K562 (cell line): ENCODE data around the gene RREB1. TPM values are rescaled to one million over a fixed set of nuclear protein-coding genes. Genes with fewer than 3 reads are reported as not detected.

Source experiments
- CHCHD3 ChIP-seq: fragments of 250-450 bp; sonication (Bioruptor Pico); IDR thresholded peaks from 2 replicates; pipeline ENCODE4 v2.1.2; 2022; ENCODE audit warnings: mild to moderate bottlenecking
- DPF2 ChIP-seq: fragments of 450-650 bp; IDR thresholded peaks from 2 replicates; pipeline ENCODE4 v1.6.1; 2016
- ELF2 ChIP-seq: fragments of 250-450 bp; sonication (Bioruptor Pico); IDR thresholded peaks from 2 replicates; pipeline ENCODE4 v1.5.0; 2021; ENCODE audit warnings: mild to moderate bottlenecking
- GTF2A2 ChIP-seq: IDR thresholded peaks from 2 replicates; pipeline ENCODE4 v1.6.1; 2016; ENCODE audit warnings: mild to moderate bottlenecking, missing genetic modification characterization, missing compliant biosample characterization
- NCOA1 ChIP-seq: fragments of 450-650 bp; IDR thresholded peaks from 2 replicates; pipeline ENCODE4 v1.6.1; 2016; ENCODE audit warnings: low read depth
- NONO ChIP-seq, 2 experiments: fragments of 200-400 bp in 1 of 2; fragments of 450-650 bp in 1 of 2; formaldehyde crosslinking in 1 of 2; IDR thresholded peaks; 2 replicates each; pipeline ENCODE4 v1.6.1; 2017; ENCODE audit warnings: low read depth in 2 of 2, mild to moderate bottlenecking in 2 of 2, moderate library complexity in 2 of 2, low read length in 1 of 2
- NUFIP1 ChIP-seq: fragments of 450-650 bp; IDR thresholded peaks from 2 replicates; pipeline ENCODE4 v1.6.1; 2018; ENCODE audit not compliant: partially characterized antibody
- RAD51 ChIP-seq: fragments of 450-650 bp; IDR thresholded peaks from 2 replicates; pipeline ENCODE4 v1.7.1; 2016; ENCODE audit warnings: low read depth, mild to moderate bottlenecking, borderline replicate concordance
- RBFOX2 ChIP-seq: fragments of 200-400 bp; formaldehyde crosslinking; IDR thresholded peaks from 2 replicates; pipeline ENCODE4 v1.6.1; 2017; ENCODE audit warnings: low read depth, mild to moderate bottlenecking, low read length, moderate library complexity
- SAP30 ChIP-seq: fragments of 200-600 bp; sonication (generic); IDR thresholded peaks from 2 replicates; pipeline ENCODE4 v1.6.1; 2012; ENCODE audit warnings: borderline replicate concordance, low read depth, mild to moderate bottlenecking, moderate library complexity, low read length, control low read depth, inconsistent platforms; ENCODE audit not compliant: insufficient read depth, poor library complexity, severe bottlenecking
- SLC30A9 ChIP-seq: fragments of 250-450 bp; sonication (Bioruptor Pico); IDR thresholded peaks from 2 replicates; pipeline ENCODE4 v1.8.0; 2022; ENCODE audit warnings: mild to moderate bottlenecking, moderate library complexity
- SNRNP70 ChIP-seq: fragments of 200-400 bp; formaldehyde crosslinking; optimal IDR thresholded peaks from 2 replicates; pipeline ENCODE3; 2017; ENCODE audit warnings: low read depth, low read length
- SRSF7 ChIP-seq: fragments of 200-400 bp; formaldehyde crosslinking; optimal IDR thresholded peaks from 2 replicates; pipeline ENCODE3; 2017; ENCODE audit warnings: mild to moderate bottlenecking, low read depth, low read length
- TAF9B ChIP-seq: fragments of 450-650 bp; IDR thresholded peaks from 2 replicates; pipeline ENCODE4 v1.6.1; 2018; ENCODE audit warnings: mild to moderate bottlenecking; ENCODE audit not compliant: partially characterized antibody
- ZBED1 ChIP-seq: IDR thresholded peaks from 2 replicates; pipeline ENCODE4 v1.6.1; 2014
- ZBTB7A ChIP-seq: IDR thresholded peaks from 2 replicates; pipeline ENCODE4 v1.6.1; 2011; ENCODE audit warnings: low read depth, mild to moderate bottlenecking, low read length, moderate library complexity, borderline replicate concordance; ENCODE audit not compliant: control insufficient read depth
- ZNF146 ChIP-seq: IDR thresholded peaks from one replicate; pipeline ENCODE4 v1.6.1; 2018; ENCODE audit warnings: missing compliant biosample characterization; ENCODE audit not compliant: unreplicated experiment
- ZNF316 ChIP-seq: fragments of 450-650 bp; IDR thresholded peaks from 2 replicates; pipeline ENCODE4 v1.6.1; 2016
- ZNF347 ChIP-seq: fragments of 450-650 bp; formaldehyde crosslinking; IDR thresholded peaks from 2 replicates; pipeline ENCODE4 v1.4.0; 2020; ENCODE audit warnings: low read depth, mild to moderate bottlenecking, moderate library complexity
- ZNF76 ChIP-seq: fragments of 250-450 bp; sonication (Bioruptor Pico); IDR thresholded peaks from 2 replicates; pipeline ENCODE4 v1.4.0; 2020; ENCODE audit warnings: mild to moderate bottlenecking, moderate library complexity, borderline replicate concordance
- polyA plus RNA-seq, 8 experiments: library from polyadenylated mRNA; depleted of rRNA in 4 of 8; stranded (reverse) in 5 of 8; unstranded in 3 of 8; fragments of >200 nt; fragmentation: Nextera tagmentation in 2 of 8; fragmentation: Illumina TruSeq in 1 of 8; extraction: Ambion mirVana in 2 of 8; extraction: Trizol in 1 of 8; gene quantifications; 2 replicates each; pipeline versions ENCODE4 v1.2.1 to v1.2.3, GENCODE V29; 2011 to 2014; ENCODE audit warnings: inconsistent platforms in 1 of 8, missing spikeins in 1 of 8
- total RNA-seq, 7 experiments: library from RNA; depleted of rRNA in 6 of 7; stranded (reverse); fragments of >200 nt in 6 of 7; fragmentation: Illumina TruSeq in 2 of 7; extraction: Trizol in 2 of 7; gene quantifications; 2 replicates each; pipeline versions ENCODE4 v1.2.1 to v1.2.3, GENCODE V29; 2011 to 2021; ENCODE audit warnings: low replicate concordance in 1 of 7
- TF ChIP-seq, protein P1 (sequence below): fragments of 150-350 bp; IDR thresholded peaks from 2 replicates; pipeline ENCODE4 v1.6.1; 2014; ENCODE audit warnings: low read depth, mild to moderate bottlenecking, low read length, borderline replicate concordance
- TF ChIP-seq, protein P2 (sequence below): fragments of 250-450 bp; sonication (Bioruptor Pico); IDR thresholded peaks from 2 replicates; pipeline ENCODE4 v1.8.0; 2021; ENCODE audit warnings: borderline replicate concordance, mild to moderate bottlenecking, moderate library complexity; ENCODE audit not compliant: poor library complexity, severe bottlenecking
- TF ChIP-seq, protein P3 (sequence below): IDR thresholded peaks from 2 replicates; pipeline ENCODE4 v1.6.1; 2012; ENCODE audit warnings: low read depth, low read length, improper control_type of control experiment, borderline replicate concordance

The RREB1 gene
- total and polyA plus RNA-seq, 9 of the 15 experiments (the other 6 are each of a cell fraction or from before 2014, with no cell fraction given) = 3.3 to 64.2 (median 19.3) TPM

DNA sequence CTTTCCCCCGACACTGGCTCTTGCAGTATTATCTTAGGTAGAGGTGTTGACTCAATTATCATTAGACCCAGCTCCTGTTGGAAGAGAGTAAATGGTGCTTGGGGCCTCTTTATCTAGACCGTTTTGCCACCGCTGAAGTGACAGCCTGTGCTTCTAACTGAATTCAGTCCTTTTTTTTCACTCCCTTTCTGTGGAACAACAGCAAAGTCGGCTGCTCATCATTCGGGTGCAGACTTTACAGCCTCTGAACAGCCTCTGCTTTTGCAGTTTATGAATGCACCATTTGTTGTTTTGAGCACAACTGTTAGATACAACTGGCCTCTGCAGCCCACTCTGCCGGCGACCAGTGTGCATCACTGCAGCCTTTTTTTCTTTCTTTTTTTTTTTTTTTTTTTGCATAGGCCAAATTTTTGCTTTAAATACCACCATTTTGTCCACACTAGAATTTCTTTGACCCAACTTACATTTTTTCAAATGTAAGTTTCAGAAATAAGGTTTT, 35.8 kb downstream of the RREB1 start (continued):
- TF ChIP-seq, protein P1, sequence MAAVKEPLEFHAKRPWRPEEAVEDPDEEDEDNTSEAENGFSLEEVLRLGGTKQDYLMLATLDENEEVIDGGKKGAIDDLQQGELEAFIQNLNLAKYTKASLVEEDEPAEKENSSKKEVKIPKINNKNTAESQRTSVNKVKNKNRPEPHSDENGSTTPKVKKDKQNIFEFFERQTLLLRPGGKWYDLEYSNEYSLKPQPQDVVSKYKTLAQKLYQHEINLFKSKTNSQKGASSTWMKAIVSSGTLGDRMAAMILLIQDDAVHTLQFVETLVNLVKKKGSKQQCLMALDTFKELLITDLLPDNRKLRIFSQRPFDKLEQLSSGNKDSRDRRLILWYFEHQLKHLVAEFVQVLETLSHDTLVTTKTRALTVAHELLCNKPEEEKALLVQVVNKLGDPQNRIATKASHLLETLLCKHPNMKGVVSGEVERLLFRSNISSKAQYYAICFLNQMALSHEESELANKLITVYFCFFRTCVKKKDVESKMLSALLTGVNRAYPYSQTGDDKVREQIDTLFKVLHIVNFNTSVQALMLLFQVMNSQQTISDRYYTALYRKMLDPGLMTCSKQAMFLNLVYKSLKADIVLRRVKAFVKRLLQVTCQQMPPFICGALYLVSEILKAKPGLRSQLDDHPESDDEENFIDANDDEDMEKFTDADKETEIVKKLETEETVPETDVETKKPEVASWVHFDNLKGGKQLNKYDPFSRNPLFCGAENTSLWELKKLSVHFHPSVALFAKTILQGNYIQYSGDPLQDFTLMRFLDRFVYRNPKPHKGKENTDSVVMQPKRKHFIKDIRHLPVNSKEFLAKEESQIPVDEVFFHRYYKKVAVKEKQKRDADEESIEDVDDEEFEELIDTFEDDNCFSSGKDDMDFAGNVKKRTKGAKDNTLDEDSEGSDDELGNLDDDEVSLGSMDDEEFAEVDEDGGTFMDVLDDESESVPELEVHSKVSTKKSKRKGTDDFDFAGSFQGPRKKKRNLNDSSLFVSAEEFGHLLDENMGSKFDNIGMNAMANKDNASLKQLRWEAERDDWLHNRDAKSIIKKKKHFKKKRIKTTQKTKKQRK = no peak
- TF ChIP-seq, protein P2, sequence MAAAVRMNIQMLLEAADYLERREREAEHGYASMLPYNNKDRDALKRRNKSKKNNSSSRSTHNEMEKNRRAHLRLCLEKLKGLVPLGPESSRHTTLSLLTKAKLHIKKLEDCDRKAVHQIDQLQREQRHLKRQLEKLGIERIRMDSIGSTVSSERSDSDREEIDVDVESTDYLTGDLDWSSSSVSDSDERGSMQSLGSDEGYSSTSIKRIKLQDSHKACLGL (CRISPR knock-in tag) = no peak
- TF ChIP-seq NONO (IDR thresholded peaks at IDR 0.05; ENCODE audit: low read depth in 2 of 2, low read length in 1 of 2) (no peak), SAP30 (no peak), ZBTB7A (no peak), TAF9B (no peak), ZNF347 (CRISPR knock-in tag) (no peak), NUFIP1 (no peak), ZNF76 (CRISPR knock-in tag) (0 out of 2 replicates have a peak, but pooled peaks have one; percentile 33), DPF2 (peak; percentile 76), RBFOX2 (no peak), SRSF7 (no peak), ZNF316 (no peak), GTF2A2 (tag) (no peak), NCOA1 (no peak), SLC30A9 (CRISPR knock-in tag) (no peak), ELF2 (no peak), ZNF146 (CRISPR knock-in tag) (no peak), CHCHD3 (CRISPR knock-in tag) (no peak), RAD51 (0 out of 2 replicates have a peak, but pooled peaks have one; percentile 11), ZBED1 (no peak), SNRNP70 (no peak)
- TF ChIP-seq, protein P3, sequence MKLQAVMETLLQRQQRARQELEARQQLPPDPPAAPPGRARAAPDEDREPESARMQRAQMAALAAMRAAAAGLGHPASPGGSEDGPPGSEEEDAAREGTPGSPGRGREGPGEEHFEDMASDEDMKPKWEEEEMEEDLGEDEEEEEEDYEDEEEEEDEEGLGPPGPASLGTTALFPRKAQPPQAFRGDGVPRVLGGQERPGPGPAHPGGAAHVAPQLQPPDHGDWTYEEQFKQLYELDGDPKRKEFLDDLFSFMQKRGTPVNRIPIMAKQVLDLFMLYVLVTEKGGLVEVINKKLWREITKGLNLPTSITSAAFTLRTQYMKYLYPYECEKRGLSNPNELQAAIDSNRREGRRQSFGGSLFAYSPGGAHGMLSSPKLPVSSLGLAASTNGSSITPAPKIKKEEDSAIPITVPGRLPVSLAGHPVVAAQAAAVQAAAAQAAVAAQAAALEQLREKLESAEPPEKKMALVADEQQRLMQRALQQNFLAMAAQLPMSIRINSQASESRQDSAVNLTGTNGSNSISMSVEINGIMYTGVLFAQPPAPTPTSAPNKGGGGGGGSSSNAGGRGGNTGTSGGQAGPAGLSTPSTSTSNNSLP = peak; percentile 35; the same call in 1 of the 2 replicates
